Gastroesophageal sphincter (tissue), 3 donors: Measurements from ENCODE around the gene GRAMD4.

ENCODE experiments used
- POLR2A ChIP-seq, 2 donors: fragments of 450-650 bp; IDR thresholded peaks; one replicate each; pipeline ENCODE4 v1.6.1; 2017; ENCODE audit warnings: antibody characterized with exemption in 2 of 2, mild to moderate bottlenecking in 2 of 2, moderate library complexity in 1 of 2
- POLR2AphosphoS5 ChIP-seq: sonication (generic); formaldehyde crosslinking; IDR thresholded peaks from one replicate; pipeline ENCODE4 v1.6.1; 2017; ENCODE audit warnings: antibody characterized with exemption
- TF ChIP-seq, protein P1 (sequence below), 4 experiments: fragments of 200-600 bp in 2 of 4; fragments of 450-650 bp in 2 of 4; sonication (generic) in 1 of 4; IDR thresholded peaks; one replicate each; pipeline ENCODE4 v1.5.1; 2017 to 2019; ENCODE audit warnings: antibody characterized with exemption in 4 of 4, mild to moderate bottlenecking in 2 of 4, moderate library complexity in 2 of 4

DNA sequence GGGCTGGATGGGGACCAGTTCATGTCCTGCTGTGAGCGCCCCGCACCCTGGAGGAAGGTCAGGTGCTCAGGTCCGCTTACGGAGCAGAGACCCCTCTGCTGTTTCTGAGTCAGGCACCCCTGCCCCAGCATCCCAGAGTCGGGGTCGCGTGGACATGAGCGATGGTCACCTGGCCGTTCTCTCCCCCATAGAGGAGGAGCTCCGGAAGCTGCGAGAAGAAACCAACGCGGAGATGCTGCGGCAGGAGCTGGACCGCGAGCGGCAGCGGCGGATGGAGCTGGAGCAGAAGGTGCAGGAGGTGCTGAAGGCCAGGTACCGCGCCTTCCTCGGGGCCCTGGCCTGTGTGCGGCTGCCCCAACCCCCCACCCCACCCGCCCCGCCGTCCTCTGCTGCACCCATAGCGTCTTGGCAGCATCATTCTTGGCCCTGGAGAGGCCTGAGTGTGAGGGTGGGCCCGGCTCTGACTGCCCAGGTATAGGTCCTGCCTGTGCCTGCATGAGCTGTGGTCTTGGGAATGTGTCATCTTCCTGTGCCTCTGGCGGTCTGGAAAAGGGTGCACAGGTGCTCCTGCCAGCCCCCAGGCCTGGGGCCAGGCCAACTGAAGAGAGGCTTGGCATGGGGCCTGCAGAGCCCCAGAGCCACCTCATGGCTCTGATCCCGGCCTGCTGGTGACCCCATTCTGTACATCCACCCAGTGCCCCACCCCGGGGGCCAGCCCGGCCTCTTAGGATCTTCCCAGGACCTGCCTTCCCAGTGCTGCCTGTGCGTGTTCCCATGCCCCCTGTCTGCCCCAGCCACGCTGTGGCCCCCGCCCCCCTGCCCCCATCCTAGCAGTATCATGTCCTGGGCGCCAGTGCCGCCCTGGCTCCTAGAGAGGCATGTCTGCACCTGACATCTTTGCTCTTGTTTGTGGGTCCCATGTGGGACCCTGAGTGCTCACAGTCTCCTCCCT is 38.1 kb downstream of the GRAMD4 start:
- TF ChIP-seq POLR2A (IDR thresholded peaks at IDR 0.05) (no peak), POLR2AphosphoS5 (no peak)
- TF ChIP-seq, protein P1, sequence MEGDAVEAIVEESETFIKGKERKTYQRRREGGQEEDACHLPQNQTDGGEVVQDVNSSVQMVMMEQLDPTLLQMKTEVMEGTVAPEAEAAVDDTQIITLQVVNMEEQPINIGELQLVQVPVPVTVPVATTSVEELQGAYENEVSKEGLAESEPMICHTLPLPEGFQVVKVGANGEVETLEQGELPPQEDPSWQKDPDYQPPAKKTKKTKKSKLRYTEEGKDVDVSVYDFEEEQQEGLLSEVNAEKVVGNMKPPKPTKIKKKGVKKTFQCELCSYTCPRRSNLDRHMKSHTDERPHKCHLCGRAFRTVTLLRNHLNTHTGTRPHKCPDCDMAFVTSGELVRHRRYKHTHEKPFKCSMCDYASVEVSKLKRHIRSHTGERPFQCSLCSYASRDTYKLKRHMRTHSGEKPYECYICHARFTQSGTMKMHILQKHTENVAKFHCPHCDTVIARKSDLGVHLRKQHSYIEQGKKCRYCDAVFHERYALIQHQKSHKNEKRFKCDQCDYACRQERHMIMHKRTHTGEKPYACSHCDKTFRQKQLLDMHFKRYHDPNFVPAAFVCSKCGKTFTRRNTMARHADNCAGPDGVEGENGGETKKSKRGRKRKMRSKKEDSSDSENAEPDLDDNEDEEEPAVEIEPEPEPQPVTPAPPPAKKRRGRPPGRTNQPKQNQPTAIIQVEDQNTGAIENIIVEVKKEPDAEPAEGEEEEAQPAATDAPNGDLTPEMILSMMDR (IDR thresholded peaks at IDR 0.05) = no peak
